Activated CD4-positive, CD25-positive, alpha-beta regulatory T cell treated with anti-CD3 and anti-CD28 coated beads, Interleukin-2, amount 50 U/mL, for 24 hours (primary cell): Measurements from ENCODE around the gene RHEBL1.

Experiments
- ATAC-seq, 2 donors: fragments of 150-1000 bp; cut with Tn5 transposase; one replicate each; pipeline ENCODE4 v1.10.0; 2021; ENCODE audit warnings: mild to moderate bottlenecking in 1 of 2, moderate library complexity in 1 of 2

Gene RHEBL1

DNA sequence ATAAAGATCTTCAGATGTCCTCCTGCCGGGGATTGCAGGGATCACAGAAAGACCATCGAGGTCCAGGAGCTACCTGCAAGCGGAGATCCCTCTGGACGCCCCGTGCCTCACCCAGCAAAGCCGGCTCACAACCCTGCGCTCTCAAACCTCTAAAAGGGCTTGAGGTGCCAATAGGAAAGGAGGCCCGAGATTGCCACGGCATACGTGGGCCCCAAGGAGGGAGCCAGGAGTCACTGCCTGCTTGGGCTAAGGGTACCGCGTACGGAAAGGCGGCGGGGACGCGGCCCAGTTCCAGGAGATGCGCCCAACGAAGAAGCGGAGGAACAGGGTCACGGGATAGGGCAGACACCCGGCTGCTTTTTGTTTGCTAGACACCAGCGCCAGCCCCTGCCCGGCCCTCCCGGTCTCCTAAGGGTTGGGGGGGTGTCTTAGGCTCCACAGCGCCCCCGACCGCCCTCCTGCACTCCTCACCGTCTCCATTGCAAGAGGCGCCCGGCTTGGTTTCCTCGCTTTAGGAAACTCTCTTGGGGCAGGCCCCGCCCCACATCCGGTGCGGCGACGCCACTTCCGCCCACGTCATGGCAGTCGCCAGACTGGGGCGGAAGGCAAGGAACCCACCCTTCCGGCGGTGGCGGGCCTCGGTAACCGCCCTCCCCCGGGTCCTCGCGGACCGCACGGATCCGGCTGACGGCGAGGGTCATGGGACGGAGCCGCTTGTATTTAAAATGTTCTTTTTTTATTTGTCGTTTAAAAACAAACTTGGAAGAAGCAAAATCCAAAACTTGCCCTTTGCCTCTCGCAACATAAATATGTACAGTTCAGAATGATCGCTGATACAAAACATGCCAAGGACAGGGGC lies 51.3 kb downstream of the RHEBL1 start, which contains the start of gene PRKAG1:
PRKAG1 (minus strand) TSS at position 516 of the 859 bp plus-strand sequence; CDS start at position 480, 36 bp downstream.
- ATAC-seq, result peak; percentile 94 to 95

DNA sequence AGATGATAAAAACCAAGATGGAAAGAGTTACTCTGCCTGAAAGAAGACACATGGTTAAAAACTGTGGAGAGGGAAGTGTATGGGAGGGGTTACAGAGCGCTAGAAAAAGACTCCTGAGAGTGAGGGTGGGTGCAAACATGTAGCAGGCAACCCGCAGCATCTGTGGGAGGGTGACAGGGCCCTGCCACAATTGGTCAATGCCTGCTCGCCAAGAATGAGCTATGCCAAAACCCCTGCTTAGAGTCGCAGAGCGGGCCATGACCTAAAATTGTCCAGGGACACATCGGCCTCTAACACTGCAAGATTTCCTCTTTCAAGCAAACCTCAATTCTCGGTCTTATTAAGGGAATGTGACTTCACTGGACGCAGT lies 51.9 kb downstream of the RHEBL1 start:
- ATAC-seq, result peak; percentile 2 to 5

DNA sequence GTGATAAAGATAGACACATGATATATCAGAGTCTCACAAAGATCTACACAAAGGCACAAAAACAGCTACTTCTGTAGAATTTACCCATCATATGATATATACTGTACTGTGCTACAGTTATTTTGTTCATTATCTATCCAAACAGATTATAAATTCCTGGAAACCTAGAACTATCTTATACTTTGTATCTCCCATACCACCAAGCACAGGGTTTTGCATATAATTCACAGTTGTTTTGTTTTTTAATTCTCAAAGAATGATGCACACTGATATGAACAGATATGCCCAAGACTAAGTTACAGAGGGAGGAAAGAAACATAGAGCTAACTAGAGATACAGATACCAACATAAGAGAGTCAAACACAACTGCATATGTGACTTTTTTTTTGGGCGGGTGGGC lies 54.6 kb downstream of the RHEBL1 start:
- ATAC-seq, result no peak
